HL-60 (cell line): ENCODE measurements around the gene NOXA1.
"Not testable (repeated sequence)": the region's sequence is repeated elsewhere in the genome, so short reads cannot be mapped to it uniquely, and the experiment has no call there.

Experiments
- DNase-seq, 2 experiments: peaks; one replicate each; pipeline ENCODE4 v3.0.0-alpha.2; 2010 to 2020; ENCODE audit warnings: low read depth in 1 of 2, low spot score in 1 of 2
- H3K27ac ChIP-seq: fragments of 250-450 bp; sonication (Bioruptor Pico); replicated peaks from 2 replicates; pipeline ENCODE4 v1.5.1; 2020; ENCODE audit warnings: mild to moderate bottlenecking, moderate library complexity
- H3K27me3 ChIP-seq: fragments of 250-450 bp; sonication (Bioruptor Pico); 2 replicates; pipeline ENCODE4 v1.5.1; 2021; ENCODE audit warnings: mild to moderate bottlenecking, moderate library complexity; ENCODE audit not compliant: insufficient read depth, poor library complexity, severe bottlenecking
- H3K4me3 ChIP-seq: replicated peaks from 2 replicates; pipeline ENCODE4 v1.5.1; 2011; ENCODE audit warnings: mild to moderate bottlenecking, control low read depth, low read length; ENCODE audit not compliant: insufficient read depth
- GABPA ChIP-seq: IDR thresholded peaks from 2 replicates; pipeline ENCODE4 v1.6.1; 2012; ENCODE audit warnings: low read depth
- POLR2AphosphoS5 ChIP-seq: IDR thresholded peaks from 2 replicates; pipeline ENCODE4 v1.6.1; 2012; ENCODE audit warnings: low read depth
- SPI1 ChIP-seq: IDR thresholded peaks from 2 replicates; pipeline ENCODE4 v1.6.1; 2012; ENCODE audit warnings: low read depth, mild to moderate bottlenecking, borderline replicate concordance
- TF ChIP-seq, protein P1 (sequence below): IDR thresholded peaks from one replicate; pipeline ENCODE4 v1.5.1; 2011; ENCODE audit warnings: low read length, control low read depth, inconsistent platforms; ENCODE audit not compliant: insufficient read depth
- TF ChIP-seq, protein P2 (sequence below): IDR thresholded peaks from 2 replicates; pipeline ENCODE4 v1.6.1; 2012; ENCODE audit warnings: low read depth; ENCODE audit not compliant: insufficient replicate concordance

The NOXA1 gene

DNA sequence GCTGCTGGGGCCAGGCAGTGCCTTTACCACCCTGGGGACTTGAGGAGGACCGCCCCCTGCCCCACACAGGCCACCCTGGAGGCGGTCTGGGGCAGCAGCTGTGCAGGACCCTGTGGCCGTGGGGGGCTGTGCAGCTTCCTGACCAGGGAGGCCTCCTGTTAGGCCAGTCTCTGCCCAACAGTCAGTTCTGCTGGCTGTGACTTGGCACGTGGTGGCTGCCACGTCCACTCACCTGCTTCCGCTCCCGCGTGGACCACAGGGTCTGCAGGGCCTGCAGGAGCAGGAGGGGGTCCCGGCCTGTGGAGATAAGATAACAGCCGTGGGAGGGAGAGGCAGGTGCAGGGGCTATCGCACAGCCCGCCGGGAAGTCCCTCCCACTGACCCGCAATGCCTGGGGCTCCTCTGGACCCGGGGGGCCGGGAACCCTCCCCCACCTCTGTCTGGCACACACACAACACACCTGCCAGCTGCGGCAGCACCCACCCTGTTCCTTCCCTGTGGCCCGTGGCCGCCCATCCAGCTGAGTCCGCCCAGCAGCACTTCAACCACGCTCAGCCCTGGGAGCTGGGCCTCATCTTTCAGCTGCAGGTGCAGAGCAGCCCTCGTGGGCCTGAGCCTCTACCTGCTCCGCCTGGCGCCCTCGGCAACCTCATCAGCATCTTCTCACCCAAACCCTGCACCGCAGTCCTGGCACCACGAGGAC is 40.0 kb upstream of the NOXA1 start:
- Histone ChIP-seq H3K27ac (no peak overlapping the region), H3K4me3 (no peak overlapping the region), H3K27me3 (no peaks in the 10 kb centered on the region)
- no peak for DNase-seq
- TF ChIP-seq, protein P1, sequence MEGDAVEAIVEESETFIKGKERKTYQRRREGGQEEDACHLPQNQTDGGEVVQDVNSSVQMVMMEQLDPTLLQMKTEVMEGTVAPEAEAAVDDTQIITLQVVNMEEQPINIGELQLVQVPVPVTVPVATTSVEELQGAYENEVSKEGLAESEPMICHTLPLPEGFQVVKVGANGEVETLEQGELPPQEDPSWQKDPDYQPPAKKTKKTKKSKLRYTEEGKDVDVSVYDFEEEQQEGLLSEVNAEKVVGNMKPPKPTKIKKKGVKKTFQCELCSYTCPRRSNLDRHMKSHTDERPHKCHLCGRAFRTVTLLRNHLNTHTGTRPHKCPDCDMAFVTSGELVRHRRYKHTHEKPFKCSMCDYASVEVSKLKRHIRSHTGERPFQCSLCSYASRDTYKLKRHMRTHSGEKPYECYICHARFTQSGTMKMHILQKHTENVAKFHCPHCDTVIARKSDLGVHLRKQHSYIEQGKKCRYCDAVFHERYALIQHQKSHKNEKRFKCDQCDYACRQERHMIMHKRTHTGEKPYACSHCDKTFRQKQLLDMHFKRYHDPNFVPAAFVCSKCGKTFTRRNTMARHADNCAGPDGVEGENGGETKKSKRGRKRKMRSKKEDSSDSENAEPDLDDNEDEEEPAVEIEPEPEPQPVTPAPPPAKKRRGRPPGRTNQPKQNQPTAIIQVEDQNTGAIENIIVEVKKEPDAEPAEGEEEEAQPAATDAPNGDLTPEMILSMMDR = no peak
- no peak for TF ChIP-seq GABPA
- no peak for TF ChIP-seq SPI1
- no peak for TF ChIP-seq POLR2AphosphoS5
- TF ChIP-seq, protein P2, sequence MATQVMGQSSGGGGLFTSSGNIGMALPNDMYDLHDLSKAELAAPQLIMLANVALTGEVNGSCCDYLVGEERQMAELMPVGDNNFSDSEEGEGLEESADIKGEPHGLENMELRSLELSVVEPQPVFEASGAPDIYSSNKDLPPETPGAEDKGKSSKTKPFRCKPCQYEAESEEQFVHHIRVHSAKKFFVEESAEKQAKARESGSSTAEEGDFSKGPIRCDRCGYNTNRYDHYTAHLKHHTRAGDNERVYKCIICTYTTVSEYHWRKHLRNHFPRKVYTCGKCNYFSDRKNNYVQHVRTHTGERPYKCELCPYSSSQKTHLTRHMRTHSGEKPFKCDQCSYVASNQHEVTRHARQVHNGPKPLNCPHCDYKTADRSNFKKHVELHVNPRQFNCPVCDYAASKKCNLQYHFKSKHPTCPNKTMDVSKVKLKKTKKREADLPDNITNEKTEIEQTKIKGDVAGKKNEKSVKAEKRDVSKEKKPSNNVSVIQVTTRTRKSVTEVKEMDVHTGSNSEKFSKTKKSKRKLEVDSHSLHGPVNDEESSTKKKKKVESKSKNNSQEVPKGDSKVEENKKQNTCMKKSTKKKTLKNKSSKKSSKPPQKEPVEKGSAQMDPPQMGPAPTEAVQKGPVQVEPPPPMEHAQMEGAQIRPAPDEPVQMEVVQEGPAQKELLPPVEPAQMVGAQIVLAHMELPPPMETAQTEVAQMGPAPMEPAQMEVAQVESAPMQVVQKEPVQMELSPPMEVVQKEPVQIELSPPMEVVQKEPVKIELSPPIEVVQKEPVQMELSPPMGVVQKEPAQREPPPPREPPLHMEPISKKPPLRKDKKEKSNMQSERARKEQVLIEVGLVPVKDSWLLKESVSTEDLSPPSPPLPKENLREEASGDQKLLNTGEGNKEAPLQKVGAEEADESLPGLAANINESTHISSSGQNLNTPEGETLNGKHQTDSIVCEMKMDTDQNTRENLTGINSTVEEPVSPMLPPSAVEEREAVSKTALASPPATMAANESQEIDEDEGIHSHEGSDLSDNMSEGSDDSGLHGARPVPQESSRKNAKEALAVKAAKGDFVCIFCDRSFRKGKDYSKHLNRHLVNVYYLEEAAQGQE = no peak

DNA sequence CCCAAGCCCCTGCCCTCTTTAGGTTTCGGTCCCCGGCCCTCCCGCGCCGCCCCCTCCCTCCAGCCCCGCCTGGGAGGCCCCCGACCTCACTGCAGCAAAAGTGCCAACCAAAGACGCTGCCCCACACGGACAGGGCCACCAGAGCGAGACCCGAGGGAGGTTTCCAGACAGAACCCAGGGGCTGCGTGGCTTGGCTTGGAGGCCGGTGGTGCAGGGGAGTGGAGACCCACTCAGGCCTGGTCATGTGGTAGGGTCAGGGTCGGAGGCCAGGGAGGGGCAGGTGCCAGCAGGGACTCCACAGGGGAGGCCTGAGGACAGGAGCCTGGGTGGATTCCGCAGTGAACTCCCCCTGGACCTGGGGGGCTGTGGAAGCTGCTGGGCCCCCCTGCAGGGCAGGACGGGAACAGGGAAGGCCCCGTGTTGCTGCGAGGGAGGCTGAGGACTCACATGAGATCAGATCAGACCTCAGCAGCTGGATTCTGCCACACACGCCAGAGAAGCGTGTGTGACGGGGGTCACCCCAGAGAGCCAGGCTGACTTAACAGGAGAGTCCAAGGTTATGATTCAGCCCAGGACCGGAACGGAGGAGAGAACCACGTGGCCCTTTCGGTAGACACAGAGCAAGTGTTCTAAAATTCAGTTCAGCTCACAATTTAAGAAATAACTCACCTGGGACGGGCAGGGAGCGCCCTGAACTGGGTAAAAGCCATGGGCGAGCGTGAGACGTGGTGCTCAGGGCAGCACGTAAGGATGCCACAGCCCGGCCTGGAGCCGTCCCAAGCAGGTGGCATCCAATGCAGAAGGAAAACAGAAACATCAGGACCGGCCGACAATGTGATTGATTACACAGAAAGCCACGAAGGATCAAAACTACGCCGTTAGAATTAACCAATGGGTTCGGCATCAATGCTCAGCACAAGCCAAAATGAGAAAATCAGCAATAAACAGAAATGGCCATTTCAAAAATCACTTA is 39.1 kb upstream of the NOXA1 start:
- TF ChIP-seq, protein P2 = no peak
- TF ChIP-seq, protein P1 = no peak
- Histone ChIP-seq H3K27ac (no peak overlapping the region), H3K4me3 (no peak overlapping the region), H3K27me3 (no peaks in the 10 kb centered on the region)
- no peak for DNase-seq

DNA sequence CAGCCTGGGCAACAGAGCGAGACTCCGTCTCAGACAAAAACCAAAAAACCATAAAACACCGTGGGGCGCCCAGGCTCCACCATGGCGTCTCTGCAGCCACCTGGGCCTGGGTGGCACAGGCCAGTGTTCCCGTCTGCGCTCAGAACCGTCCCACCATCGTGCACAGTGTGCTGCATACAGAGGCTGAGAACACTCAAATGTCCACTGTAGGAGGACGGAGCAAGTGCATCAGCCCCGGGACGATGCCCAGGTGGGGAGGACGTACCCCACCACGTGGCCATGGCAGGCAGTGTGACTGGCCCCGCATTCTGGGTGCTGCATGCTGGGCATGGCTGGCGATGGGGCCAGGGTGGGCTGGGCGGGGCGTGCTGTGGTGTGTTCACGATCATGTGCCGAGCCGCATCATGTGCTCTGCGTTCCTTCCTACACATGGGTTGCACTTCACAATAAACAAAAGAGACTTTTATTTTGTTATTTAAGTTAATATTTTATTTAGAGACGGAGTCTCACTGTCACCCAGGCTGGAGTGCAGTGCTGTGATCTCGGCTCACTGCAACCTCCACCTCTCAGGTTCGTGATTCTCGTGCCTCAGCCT is 38.0 kb upstream of the NOXA1 start:
- DNase-seq = no peak
- H3K27me3 ChIP-seq = no peaks in the 10 kb centered on the region
- H3K27ac ChIP-seq = no peak overlapping the region
- TF ChIP-seq POLR2AphosphoS5 = no peak
- no peak for TF ChIP-seq GABPA
- TF ChIP-seq, protein P2 = no peak
- TF ChIP-seq SPI1 = no peak
- TF ChIP-seq, protein P1 = no peak
- no peak overlapping the region for H3K4me3 ChIP-seq

DNA sequence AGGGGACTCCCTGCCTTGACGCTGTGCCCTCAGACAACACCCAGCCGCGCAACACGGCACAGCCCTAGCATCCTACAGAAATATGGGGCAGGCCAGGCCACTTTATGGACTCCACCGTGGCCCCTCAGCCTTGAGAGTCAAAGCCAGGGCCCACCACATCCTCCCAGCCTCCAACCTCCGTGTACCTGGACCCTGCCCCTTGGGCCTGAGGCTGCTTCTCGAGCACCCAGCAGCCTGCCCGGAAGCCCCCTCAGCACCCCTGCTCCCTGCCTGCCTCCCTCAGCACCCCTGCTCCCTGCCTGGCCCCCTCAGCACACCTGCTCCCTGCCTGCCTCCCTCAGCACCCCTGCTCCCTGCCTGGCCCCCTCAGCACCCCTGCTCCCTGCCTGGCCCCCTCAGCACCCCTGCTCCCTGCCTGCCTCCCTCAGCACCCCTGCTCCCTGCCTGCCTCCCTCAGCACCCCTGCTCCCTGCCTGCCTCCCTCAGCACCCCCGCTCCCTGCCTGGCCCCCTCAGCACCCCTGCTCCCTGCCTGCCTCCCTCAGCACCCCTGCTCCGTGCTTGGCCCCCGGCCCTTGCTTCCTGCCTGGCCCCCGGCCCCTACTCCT is 36.6 kb upstream of the NOXA1 start:
- not testable (repeated sequence) for H3K27ac ChIP-seq, H3K4me3 ChIP-seq, H3K27me3 ChIP-seq, DNase-seq
